ENCODE results near the gene CLEC16A. TPM values are rescaled to one million over a fixed set of nuclear protein-coding genes. Genes with fewer than 3 reads are reported as not detected.

Gene CLEC16A
- total RNA-seq, 1 donor from 2014 or later, result 7.8 TPM

DNA sequence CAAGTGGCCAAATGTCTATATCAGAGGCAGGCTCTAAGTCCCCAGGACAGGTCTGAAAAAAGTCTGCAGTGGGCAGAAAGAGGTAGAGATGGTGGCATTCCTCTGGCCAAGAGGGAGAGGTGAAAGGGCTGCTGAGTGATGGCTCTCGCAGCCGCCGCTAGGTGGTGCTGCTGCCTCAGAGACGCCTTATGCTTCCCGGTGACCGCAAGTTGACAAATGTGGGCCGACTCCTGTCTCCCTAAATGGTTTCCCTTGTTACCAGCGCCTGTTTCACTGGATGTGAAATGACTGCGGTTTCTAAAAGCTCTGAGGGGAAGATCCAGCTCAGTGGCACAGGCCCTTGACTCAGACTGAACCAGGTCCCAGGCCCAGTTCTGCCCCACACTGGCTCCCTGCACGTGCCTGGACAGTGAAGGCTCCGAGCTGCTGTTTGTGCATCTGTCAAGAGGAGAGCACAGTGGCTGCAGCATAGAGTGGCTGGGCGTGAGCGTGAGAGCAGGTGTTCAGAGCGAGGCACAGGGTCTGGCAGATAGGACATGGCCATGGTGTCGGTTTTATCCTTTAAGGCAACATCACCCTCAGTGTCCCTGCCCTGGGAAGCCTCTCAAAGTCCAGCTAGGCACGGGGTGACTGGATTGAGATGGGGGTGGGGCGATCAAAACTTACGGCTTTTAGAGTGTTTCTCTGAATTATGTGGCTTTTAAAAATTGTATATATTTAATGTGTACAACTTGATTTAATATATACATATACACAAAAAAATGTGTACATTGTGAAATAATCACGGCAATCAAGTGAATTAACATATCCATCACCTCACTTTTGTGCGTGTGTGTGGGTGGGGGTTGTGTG lies 19.9 kb downstream of the CLEC16A start:
- Histone ChIP-seq H2AFZ (replicated peaks) (peak overlapping the region; percentile 51), H3K4me2 (no peak overlapping the region)
- H3K4me3 Mint-ChIP-seq, result no peak overlapping the region

DNA sequence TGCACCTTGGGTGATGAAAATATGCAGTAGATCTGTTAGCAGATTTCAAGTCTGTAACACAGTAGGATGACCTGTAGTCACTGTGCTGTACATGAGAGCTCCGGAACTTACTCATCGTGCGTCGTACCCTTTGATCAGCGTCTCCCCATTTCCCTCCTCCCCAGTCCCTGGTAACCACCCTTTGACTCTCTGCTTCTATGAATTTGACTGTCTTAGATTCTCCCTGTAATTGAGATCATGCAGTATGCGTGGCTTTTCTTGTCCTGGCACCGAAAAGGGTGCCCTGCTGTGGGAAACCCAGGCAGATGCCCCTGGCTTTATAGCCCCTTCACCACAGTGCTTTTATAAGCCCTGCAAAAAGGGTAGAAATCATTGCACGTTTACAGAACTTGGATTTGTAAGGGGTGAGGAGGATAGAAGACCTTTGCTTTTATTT lies 20.5 kb downstream of the CLEC16A start:
- TF ChIP-seq, protein P1, sequence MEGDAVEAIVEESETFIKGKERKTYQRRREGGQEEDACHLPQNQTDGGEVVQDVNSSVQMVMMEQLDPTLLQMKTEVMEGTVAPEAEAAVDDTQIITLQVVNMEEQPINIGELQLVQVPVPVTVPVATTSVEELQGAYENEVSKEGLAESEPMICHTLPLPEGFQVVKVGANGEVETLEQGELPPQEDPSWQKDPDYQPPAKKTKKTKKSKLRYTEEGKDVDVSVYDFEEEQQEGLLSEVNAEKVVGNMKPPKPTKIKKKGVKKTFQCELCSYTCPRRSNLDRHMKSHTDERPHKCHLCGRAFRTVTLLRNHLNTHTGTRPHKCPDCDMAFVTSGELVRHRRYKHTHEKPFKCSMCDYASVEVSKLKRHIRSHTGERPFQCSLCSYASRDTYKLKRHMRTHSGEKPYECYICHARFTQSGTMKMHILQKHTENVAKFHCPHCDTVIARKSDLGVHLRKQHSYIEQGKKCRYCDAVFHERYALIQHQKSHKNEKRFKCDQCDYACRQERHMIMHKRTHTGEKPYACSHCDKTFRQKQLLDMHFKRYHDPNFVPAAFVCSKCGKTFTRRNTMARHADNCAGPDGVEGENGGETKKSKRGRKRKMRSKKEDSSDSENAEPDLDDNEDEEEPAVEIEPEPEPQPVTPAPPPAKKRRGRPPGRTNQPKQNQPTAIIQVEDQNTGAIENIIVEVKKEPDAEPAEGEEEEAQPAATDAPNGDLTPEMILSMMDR (IDR thresholded peaks at IDR 0.05), result no peak
- TF ChIP-seq EZH2 (IDR thresholded peaks at IDR 0.05) (no peak), EZH2phosphoT487 (IDR thresholded peaks at IDR 0.05) (no peak)
- no peak overlapping the region for H3K9ac ChIP-seq
- no peaks in the 10 kb centered on the region for H3K9me3 ChIP-seq (ENCODE audit: low read depth)
- no peaks in the 10 kb centered on the region for H3K4me1 ChIP-seq
- H3K4me3 ChIP-seq, result no peak overlapping the region
- Mint-ChIP-seq H3K9me3 (no peaks in the 10 kb centered on the region), H3K27ac (no peak overlapping the region), H3K4me1 (peaks cover 5% of the 10 kb centered on the region), H3K27me3 (ENCODE audit: insufficient read depth, low read depth) (no peaks in the 10 kb centered on the region), H3K4me3 (no peak overlapping the region), H3K36me3 (no peaks in the 10 kb centered on the region)
- no peaks in the 10 kb centered on the region for H3K79me2 ChIP-seq (ENCODE audit: low read depth)
- H3K27ac ChIP-seq, result no peak overlapping the region
- H4K20me1 ChIP-seq (ENCODE audit: low read depth), result no peaks in the 10 kb centered on the region
- H3K36me3 ChIP-seq, result no peaks in the 10 kb centered on the region
- no peak for DNase-seq (ENCODE audit: low spot score)
- H3F3A ChIP-seq (ENCODE audit: low read depth), result no peaks in the 10 kb centered on the region
- no peak overlapping the region for H2AFZ ChIP-seq (replicated peaks)
- H3K4me2 ChIP-seq, result no peak overlapping the region
- no peaks in the 10 kb centered on the region for H3K27me3 ChIP-seq

More for the DNA sequence above, 19.9 kb downstream of the CLEC16A start:
- H3K27ac Mint-ChIP-seq, result no peak overlapping the region
- Histone ChIP-seq H3K9ac (no peak overlapping the region), H3K4me3 (no peak overlapping the region), H3K9me3 (ENCODE audit: low read depth) (no peaks in the 10 kb centered on the region), H3F3A (ENCODE audit: low read depth) (no peaks in the 10 kb centered on the region), H3K4me1 (no peaks in the 10 kb centered on the region), H3K27me3 (no peaks in the 10 kb centered on the region), H3K79me2 (ENCODE audit: low read depth) (no peaks in the 10 kb centered on the region), H4K20me1 (ENCODE audit: low read depth) (no peaks in the 10 kb centered on the region), H3K36me3 (no peaks in the 10 kb centered on the region), H3K27ac (no peak overlapping the region)
- H3K9me3 Mint-ChIP-seq, result no peaks in the 10 kb centered on the region
- no peaks in the 10 kb centered on the region for H3K27me3 Mint-ChIP-seq (ENCODE audit: insufficient read depth, low read depth)
- peak; percentile 90 for DNase-seq (ENCODE audit: low spot score)
- no peak for TF ChIP-seq EZH2phosphoT487 (IDR thresholded peaks at IDR 0.05)
- TF ChIP-seq, protein P1 (IDR thresholded peaks at IDR 0.05), result peak; percentile 94
- peaks cover 5% of the 10 kb centered on the region for H3K4me1 Mint-ChIP-seq
- H3K36me3 Mint-ChIP-seq, result no peaks in the 10 kb centered on the region

DNA sequence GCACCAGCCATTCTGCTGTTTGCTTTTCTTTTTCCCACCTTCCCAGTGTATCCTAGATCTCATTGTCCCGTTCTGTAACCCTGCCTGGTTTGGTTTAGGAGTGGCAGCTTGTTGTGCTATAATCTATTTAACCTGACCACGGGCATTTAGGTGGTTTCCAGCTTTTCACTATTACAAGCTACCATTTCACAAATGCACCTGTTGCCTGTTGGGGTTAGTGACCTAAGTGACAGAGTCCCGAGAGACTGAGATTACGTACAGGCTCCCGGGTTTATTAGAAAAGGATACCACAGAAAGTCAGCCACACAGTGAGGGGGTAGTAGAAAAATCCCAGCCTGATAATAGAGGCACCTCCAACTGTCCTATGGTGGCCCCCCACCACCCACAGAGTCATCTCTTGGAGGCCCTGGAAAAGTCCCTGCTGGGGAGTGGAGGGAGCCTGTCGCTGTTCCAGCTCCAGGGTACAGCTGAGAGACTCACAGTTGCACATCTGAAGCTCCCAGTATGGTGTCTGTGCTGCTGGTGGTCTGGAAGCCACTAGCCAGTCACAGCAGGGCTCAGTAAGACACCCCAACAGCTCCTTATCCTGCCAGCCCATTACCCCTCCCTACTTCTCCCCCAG lies 21.2 kb downstream of the CLEC16A start:
- Mint-ChIP-seq H3K9me3 (no peaks in the 10 kb centered on the region), H3K27me3 (ENCODE audit: insufficient read depth, low read depth) (no peaks in the 10 kb centered on the region)

More for the DNA sequence above, 21.2 kb downstream of the CLEC16A start:
- Mint-ChIP-seq H3K27ac (no peak overlapping the region), H3K4me3 (no peak overlapping the region), H3K4me1 (peaks cover 5% of the 10 kb centered on the region), H3K36me3 (no peaks in the 10 kb centered on the region)
- Histone ChIP-seq H3K36me3 (no peaks in the 10 kb centered on the region), H3K9ac (no peak overlapping the region), H3F3A (ENCODE audit: low read depth) (no peaks in the 10 kb centered on the region), H3K4me2 (no peak overlapping the region), H2AFZ (replicated peaks) (no peak overlapping the region), H3K27me3 (no peaks in the 10 kb centered on the region), H4K20me1 (ENCODE audit: low read depth) (no peaks in the 10 kb centered on the region), H3K79me2 (ENCODE audit: low read depth) (no peaks in the 10 kb centered on the region), H3K4me3 (no peak overlapping the region), H3K27ac (no peak overlapping the region), H3K9me3 (ENCODE audit: low read depth) (no peaks in the 10 kb centered on the region), H3K4me1 (no peaks in the 10 kb centered on the region)
- DNase-seq (ENCODE audit: low spot score), result no peak
- TF ChIP-seq EZH2phosphoT487 (IDR thresholded peaks at IDR 0.05) (no peak), EZH2 (IDR thresholded peaks at IDR 0.05) (no peak)
- TF ChIP-seq, protein P1 (IDR thresholded peaks at IDR 0.05), result no peak
